Omental fat pad (tissue), 4 donors: ENCODE results near the gene TLX2. TPM values are rescaled to one million over a fixed set of nuclear protein-coding genes. Genes with fewer than 3 reads are reported as not detected.

Experiments used
- ATAC-seq: fragments of 150-250 bp; one replicate; pipeline ENCODE4 v1.9.1; 2016; ENCODE audit warnings: mild to moderate bottlenecking, moderate library complexity; ENCODE audit not compliant: low FRiP score
- DNase-seq: peaks from one replicate; pipeline ENCODE4 v3.0.0-alpha.2; 2019; ENCODE audit warnings: low spot score
- CTCF ChIP-seq, 3 donors: fragments of 450-650 bp; IDR thresholded peaks; one replicate each; pipeline ENCODE4 v1.5.1; 2016 to 2017; ENCODE audit warnings: antibody characterized with exemption in 3 of 3, mild to moderate bottlenecking in 3 of 3, moderate library complexity in 2 of 3
- total RNA-seq, 4 donors: library from RNA; depleted of rRNA; stranded (reverse); fragments of >200 nt; gene quantifications; one replicate each; pipeline ENCODE4 v1.1.0, GENCODE V29; 2016

Gene TLX2
- total RNA-seq, 4 donors from 2014 or later = not detected

DNA sequence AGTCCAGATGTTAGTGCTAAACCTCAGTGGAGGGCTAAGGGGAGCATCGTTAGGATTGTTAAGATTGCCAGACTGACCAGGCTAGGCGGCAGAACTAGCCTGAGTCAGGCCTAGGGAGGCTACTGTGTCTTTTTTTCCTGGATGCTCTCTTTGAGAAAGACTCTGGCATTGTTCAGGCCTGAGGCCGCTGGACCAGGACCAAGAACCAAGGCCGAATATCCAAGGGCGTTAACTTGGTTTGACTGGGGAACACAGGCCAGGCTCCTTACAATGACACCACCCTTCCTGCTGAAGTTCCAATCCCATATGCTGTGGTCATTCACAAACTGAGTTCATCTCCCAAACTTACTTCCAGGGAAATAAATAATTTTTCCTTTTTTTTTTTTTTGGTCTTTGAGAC is 26.0 kb downstream of the TLX2 start:
- TF ChIP-seq CTCF (IDR thresholded peaks at IDR 0.05) = no peak
- DNase-seq = no peak

GRCh38 chr2:74542978-74543377 is 28.7 kb downstream of the TLX2 start:
- DNase-seq = no peak
- no peak for ATAC-seq
- no peak for TF ChIP-seq CTCF (IDR thresholded peaks at IDR 0.05)

More for the DNA sequence above, 26.0 kb downstream of the TLX2 start:
- ATAC-seq = no peak

DNA sequence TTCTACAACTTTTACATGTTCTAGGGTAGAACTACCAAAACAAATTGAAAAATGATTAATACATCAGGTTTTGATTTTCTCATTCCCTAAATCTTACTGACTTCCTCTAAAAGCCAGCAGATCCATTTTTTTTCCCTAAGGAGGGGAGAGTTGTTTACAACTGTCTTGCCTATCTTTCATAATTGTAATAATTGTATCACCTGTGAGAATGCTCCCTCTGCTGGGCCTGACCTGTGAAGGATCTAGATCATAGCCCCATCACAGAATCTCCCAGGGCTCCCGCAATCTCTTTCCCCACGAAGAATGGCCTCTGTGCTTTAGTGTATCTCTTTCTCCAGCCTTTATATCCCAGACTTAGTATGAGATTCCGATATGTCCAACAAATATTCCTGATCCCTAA is 30.4 kb downstream of the TLX2 start:
- ATAC-seq = no peak
- DNase-seq = no peak
- no peak for TF ChIP-seq CTCF (IDR thresholded peaks at IDR 0.05)

- DNase-seq = no peak
- no peak for TF ChIP-seq CTCF (IDR thresholded peaks at IDR 0.05)
- ATAC-seq = no peak
Observed at GRCh38 chr2:74546004-74546403, 31.8 kb downstream of the TLX2 start.

DNA sequence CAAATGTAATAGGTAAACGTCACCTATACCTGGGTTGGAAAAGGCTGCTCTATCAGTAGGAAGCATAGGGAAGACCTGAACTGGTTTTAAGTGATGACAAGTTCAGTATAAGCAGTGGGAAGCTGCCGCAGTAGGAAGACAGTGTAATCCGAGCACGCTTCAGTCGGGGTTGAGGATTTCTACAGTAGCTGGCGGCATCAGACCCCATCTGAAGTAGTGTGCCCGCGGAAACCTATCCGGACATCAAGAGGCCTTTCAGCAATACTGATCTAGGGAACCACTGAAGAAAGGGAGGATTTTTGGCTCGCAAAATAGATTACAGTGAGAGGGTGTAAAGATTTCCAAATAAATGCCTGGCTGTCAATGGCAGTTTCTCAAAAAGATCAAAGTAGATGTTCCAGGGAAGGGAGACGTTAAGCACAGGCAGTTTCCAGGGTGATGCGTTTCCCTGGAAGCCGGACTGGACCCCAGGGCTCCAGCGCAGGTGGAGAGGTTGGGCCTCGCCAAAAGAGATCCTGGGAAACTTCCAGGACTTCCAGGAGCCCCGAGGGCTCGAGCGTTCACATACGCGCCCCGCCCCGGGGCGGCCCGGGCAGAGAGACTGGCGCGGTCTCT is 34.1 kb downstream of the TLX2 start:
- ATAC-seq = peak; percentile 49
- DNase-seq = no peak
- no peak for TF ChIP-seq CTCF (IDR thresholded peaks at IDR 0.05)

- TF ChIP-seq CTCF (IDR thresholded peaks at IDR 0.05) = no peak
- ATAC-seq (peak; percentile 79), DNase-seq (no peak)
Observed at GRCh38 chr2:74548900-74549826, 34.9 kb downstream of the TLX2 start.
